Neural crest cell (in vitro differentiated cells): Measurements from ENCODE around the gene PHF14. TPM values are rescaled to one million over a fixed set of nuclear protein-coding genes. Genes with fewer than 3 reads are reported as not detected.

Experiments
- DNase-seq: peaks from one replicate; pipeline ENCODE4 v3.0.0; 2021; ENCODE audit warnings: low read depth, mixed read lengths, low spot score
- H3K27ac Mint-ChIP-seq: one replicate; pipeline ENCODE4 v1.8.0; 2021; ENCODE audit warnings: mild to moderate bottlenecking, mixed read lengths; ENCODE audit not compliant: unreplicated experiment
- H3K27me3 Mint-ChIP-seq: 2 replicates; pipeline ENCODE4 v1.8.0; 2021; ENCODE audit warnings: low read depth, mild to moderate bottlenecking, mixed read lengths
- H3K36me3 Mint-ChIP-seq: 2 replicates; pipeline ENCODE4 v1.8.0; 2021; ENCODE audit warnings: low read depth, mild to moderate bottlenecking, mixed read lengths
- H3K4me1 Mint-ChIP-seq: 2 replicates; pipeline ENCODE4 v1.8.0; 2021; ENCODE audit warnings: mixed read lengths
- H3K4me3 Mint-ChIP-seq: one replicate; pipeline ENCODE4 v1.8.0; 2021; ENCODE audit warnings: mild to moderate bottlenecking, mixed read lengths
- H3K9me3 Mint-ChIP-seq: 2 replicates; pipeline ENCODE4 v1.8.0; 2021; ENCODE audit warnings: mixed read lengths
- CTCF ChIP-seq: fragments of 200-600 bp; sonication (generic); conservative IDR thresholded peaks from 2 replicates; pipeline ENCODE4 v1.5.0; 2021; ENCODE audit warnings: antibody characterized with exemption, mild to moderate bottlenecking
- total RNA-seq: library from RNA; stranded (reverse); gene quantifications from 2 replicates; pipeline ENCODE4 v1.2.1, GENCODE V29; 2021

Gene PHF14
- total RNA-seq, 1 donor from 2014 or later: 75.9 TPM

DNA sequence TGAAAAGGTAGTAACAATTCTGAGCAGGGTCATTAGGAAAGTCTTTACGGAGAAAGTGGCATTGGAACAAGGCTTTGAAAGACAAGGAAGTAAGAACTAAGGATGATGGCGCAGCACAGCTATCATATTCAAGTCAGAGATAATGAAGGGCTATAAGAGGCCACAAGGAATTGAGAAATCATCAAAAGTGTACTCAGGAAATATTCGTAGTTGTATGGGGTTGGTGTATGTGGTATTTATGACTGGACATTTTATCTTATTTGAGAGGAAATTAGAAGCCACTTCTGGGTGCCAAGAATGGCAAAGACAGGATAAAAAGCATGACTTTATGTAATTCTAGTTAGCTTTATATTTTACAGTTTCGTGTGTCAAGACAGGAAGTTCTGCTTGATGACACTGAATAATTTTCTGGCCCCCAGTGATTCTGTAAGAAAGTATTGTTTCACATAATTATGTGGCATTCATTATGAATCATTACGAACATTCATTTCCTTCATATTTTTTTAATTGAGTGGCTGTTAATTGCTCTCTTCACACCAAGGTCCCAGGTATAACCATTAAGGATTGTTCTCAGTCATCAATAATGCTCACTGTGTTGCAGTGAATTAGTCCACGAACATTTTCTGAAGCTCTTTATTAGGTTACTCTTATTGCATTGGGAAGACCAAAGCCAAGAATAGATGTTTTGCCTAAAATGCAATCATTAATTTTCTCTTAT lies 244.3 kb downstream of the PHF14 start:
- Mint-ChIP-seq H3K4me1 (no peaks in the 10 kb centered on the region), H3K27me3 (no peaks in the 10 kb centered on the region), H3K36me3 (no peaks in the 10 kb centered on the region), H3K9me3 (no peaks in the 10 kb centered on the region), H3K4me3 (no peak overlapping the region), H3K27ac (no peak overlapping the region)
- TF ChIP-seq CTCF: no peak
- no peak for DNase-seq
